HepG2 (cell line): Measurements from ENCODE around the gene GALK2. TPM values are rescaled to one million over a fixed set of nuclear protein-coding genes. Genes with fewer than 3 reads are reported as not detected.
A peak's percentile ranks its signal among the peaks of the same experiment; 100 is the strongest.

Source experiments
- HDAC6 ChIP-seq: fragments of 200-600 bp; sonication (generic); IDR thresholded peaks from 2 replicates; pipeline ENCODE4 v1.7.0; 2017; ENCODE audit warnings: mild to moderate bottlenecking, antibody characterized with exemption, low read length, low read depth
- MEF2D ChIP-seq: sonication (generic); formaldehyde crosslinking; IDR thresholded peaks from 2 replicates; pipeline ENCODE4 v1.5.1; 2020; ENCODE audit warnings: mild to moderate bottlenecking, missing genetic modification reagents
- MLLT10 ChIP-seq: sonication (generic); formaldehyde crosslinking; IDR thresholded peaks from 2 replicates; pipeline ENCODE4 v1.4.0; 2020; ENCODE audit warnings: missing genetic modification reagents
- MLX ChIP-seq: IDR thresholded peaks from 2 replicates; pipeline ENCODE4 v1.6.1; 2016
- TOE1 ChIP-seq: sonication (generic); formaldehyde crosslinking; IDR thresholded peaks from 2 replicates; pipeline ENCODE4 v1.4.0; 2020; ENCODE audit warnings: mild to moderate bottlenecking, missing genetic modification reagents
- ZBTB44 ChIP-seq: sonication (generic); formaldehyde crosslinking; IDR thresholded peaks from 2 replicates; pipeline ENCODE4 v1.4.0; 2020; ENCODE audit warnings: missing genetic modification reagents
- ZNF225 ChIP-seq: sonication (generic); formaldehyde crosslinking; IDR thresholded peaks from 2 replicates; pipeline ENCODE4 v1.4.0; 2020; ENCODE audit warnings: mild to moderate bottlenecking, missing genetic modification reagents
- ZNF234 ChIP-seq: sonication (generic); formaldehyde crosslinking; conservative IDR thresholded peaks from 2 replicates; pipeline ENCODE4 v1.5.1; 2020; ENCODE audit warnings: mild to moderate bottlenecking, missing genetic modification reagents
- ZNF263 ChIP-seq: sonication (generic); formaldehyde crosslinking; IDR thresholded peaks from 2 replicates; pipeline ENCODE4 v1.4.0; 2020; ENCODE audit warnings: missing genetic modification reagents
- ZNF280B ChIP-seq: sonication (generic); formaldehyde crosslinking; IDR thresholded peaks from 2 replicates; pipeline ENCODE4 v1.5.0; 2020; ENCODE audit warnings: missing genetic modification reagents, mild to moderate bottlenecking, borderline replicate concordance
- ZNF33A ChIP-seq: sonication (generic); formaldehyde crosslinking; IDR thresholded peaks from 2 replicates; pipeline ENCODE4 v1.5.1; 2020; ENCODE audit warnings: missing genetic modification reagents, mild to moderate bottlenecking, moderate library complexity, borderline replicate concordance
- ZNF564 ChIP-seq: sonication (generic); formaldehyde crosslinking; IDR thresholded peaks from 2 replicates; pipeline ENCODE4 v1.8.1; 2023; ENCODE audit warnings: mild to moderate bottlenecking, missing genetic modification reagents
- ZNF678 ChIP-seq: sonication (generic); formaldehyde crosslinking; IDR thresholded peaks from 2 replicates; pipeline ENCODE4 v1.4.0; 2020; ENCODE audit warnings: mild to moderate bottlenecking, missing genetic modification reagents
- polyA plus RNA-seq, 8 experiments: library from polyadenylated mRNA; depleted of rRNA in 3 of 8; stranded (reverse) in 7 of 8; unstranded in 1 of 8; fragments of >200 nt; fragmentation: Illumina TruSeq in 4 of 8; extraction: Trizol in 4 of 8; gene quantifications; 2 replicates each; pipeline versions ENCODE4 v1.2.1 to v1.2.3, GENCODE V29; 2011 to 2016; ENCODE audit warnings: low read depth in 4 of 8, missing spikeins in 1 of 8, mixed read lengths in 1 of 8; ENCODE audit not compliant: insufficient read depth in 1 of 8
- total RNA-seq, 5 experiments: library from RNA; depleted of rRNA; stranded (reverse); fragments of >200 nt; fragmentation: Illumina TruSeq; extraction: Trizol; gene quantifications; 2 replicates each; pipeline ENCODE4 v1.2.3, GENCODE V29; 2016; ENCODE audit warnings: low read depth in 1 of 5
- TF ChIP-seq, protein P1 (sequence below): sonication (generic); formaldehyde crosslinking; IDR thresholded peaks from 2 replicates; pipeline ENCODE4 v1.8.0; 2022; ENCODE audit warnings: missing genetic modification reagents, mild to moderate bottlenecking, borderline replicate concordance
- TF ChIP-seq, protein P2 (sequence below): sonication (generic); formaldehyde crosslinking; IDR thresholded peaks from 2 replicates; pipeline ENCODE4 v1.5.1; 2020; ENCODE audit warnings: mild to moderate bottlenecking, missing genetic modification reagents, borderline replicate concordance
- TF ChIP-seq, protein P3 (sequence below): sonication (generic); formaldehyde crosslinking; IDR thresholded peaks from 2 replicates; pipeline ENCODE4 v1.4.0; 2020; ENCODE audit warnings: mild to moderate bottlenecking, missing genetic modification reagents, borderline replicate concordance
- TF ChIP-seq, protein P4 (sequence below): sonication (generic); formaldehyde crosslinking; IDR thresholded peaks from 2 replicates; pipeline ENCODE4 v1.9.0; 2021; ENCODE audit warnings: missing genetic modification reagents, mild to moderate bottlenecking, borderline replicate concordance

Gene GALK2
- total and polyA plus RNA-seq, 2 of the 13 experiments (the other 11 are each of a cell fraction or from before 2014, with no cell fraction given) = 17.6 to 32.8 TPM

DNA sequence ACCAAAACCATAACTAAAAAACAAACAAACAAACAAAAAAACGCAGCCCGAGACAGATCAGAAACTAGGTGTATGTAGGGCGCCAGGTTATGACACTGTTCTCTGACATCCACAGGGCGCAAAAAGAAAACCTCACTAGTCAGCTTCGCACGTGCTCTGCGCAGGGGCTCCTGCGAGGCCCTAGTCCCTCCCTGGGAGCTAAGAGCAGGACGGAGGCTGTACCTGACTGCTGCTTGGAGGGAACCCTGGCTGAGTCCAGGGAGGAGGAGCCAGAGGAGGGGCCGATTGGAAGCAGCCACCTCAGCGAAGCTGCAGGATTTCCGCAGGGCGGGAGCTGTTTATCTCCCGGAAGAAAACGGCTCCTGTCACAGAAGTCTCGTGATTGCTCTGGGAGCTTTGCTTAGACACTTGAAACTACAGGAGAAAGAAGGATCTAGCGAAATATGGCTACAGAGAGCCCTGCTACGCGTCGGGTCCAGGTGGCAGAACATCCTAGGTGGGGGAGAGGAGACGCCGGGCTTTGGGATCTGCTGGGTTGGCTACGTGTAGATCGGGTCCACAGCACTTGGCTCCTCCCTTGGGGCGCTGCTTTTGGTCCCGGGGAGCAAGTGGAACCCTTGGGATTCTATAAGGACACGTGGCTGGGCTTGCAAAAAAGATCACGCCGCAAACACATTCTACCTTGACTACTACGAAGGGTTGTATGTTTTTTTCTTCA is at the start of gene GALK2 (continued):
- TF ChIP-seq, protein P1, sequence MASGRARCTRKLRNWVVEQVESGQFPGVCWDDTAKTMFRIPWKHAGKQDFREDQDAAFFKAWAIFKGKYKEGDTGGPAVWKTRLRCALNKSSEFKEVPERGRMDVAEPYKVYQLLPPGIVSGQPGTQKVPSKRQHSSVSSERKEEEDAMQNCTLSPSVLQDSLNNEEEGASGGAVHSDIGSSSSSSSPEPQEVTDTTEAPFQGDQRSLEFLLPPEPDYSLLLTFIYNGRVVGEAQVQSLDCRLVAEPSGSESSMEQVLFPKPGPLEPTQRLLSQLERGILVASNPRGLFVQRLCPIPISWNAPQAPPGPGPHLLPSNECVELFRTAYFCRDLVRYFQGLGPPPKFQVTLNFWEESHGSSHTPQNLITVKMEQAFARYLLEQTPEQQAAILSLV (CRISPR knock-in tag) = peak; percentile 42; the same call in 1 of the 2 replicates
- peak; percentile 63; the same call in 1 of the 2 replicates for TF ChIP-seq ZNF263 (CRISPR knock-in tag)
- 0 out of 2 replicates have a peak, but pooled peaks have one; percentile 36 for TF ChIP-seq MEF2D
- TF ChIP-seq ZNF678 (CRISPR knock-in tag) = peak; percentile 77; the same call in 1 of the 2 replicates
- TF ChIP-seq ZNF33A (CRISPR knock-in tag) = no peak
- TF ChIP-seq ZNF280B (CRISPR knock-in tag) = peak; percentile 96
- no peak for TF ChIP-seq HDAC6
- TF ChIP-seq TOE1 (CRISPR knock-in tag) = no peak
- TF ChIP-seq ZNF564 (CRISPR knock-in tag) = no peak
- TF ChIP-seq, protein P2, sequence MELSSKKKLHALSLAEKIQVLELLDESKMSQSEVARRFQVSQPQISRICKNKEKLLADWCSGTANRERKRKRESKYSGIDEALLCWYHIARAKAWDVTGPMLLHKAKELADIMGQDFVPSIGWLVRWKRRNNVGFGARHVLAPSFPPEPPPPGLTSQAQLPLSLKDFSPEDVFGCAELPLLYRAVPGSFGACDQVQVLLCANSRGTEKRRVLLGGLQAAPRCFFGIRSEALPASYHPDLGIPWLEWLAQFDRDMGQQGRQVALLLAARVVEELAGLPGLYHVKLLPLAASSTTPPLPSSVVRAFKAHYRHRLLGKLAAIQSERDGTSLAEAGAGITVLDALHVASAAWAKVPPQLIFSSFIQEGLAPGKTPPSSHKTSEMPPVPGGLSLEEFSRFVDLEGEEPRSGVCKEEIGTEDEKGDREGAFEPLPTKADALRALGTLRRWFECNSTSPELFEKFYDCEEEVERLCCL (CRISPR knock-in tag) = peak; percentile 64; the same call in 1 of the 2 replicates
- no peak for TF ChIP-seq ZBTB44 (CRISPR knock-in tag)
- TF ChIP-seq, protein P3, sequence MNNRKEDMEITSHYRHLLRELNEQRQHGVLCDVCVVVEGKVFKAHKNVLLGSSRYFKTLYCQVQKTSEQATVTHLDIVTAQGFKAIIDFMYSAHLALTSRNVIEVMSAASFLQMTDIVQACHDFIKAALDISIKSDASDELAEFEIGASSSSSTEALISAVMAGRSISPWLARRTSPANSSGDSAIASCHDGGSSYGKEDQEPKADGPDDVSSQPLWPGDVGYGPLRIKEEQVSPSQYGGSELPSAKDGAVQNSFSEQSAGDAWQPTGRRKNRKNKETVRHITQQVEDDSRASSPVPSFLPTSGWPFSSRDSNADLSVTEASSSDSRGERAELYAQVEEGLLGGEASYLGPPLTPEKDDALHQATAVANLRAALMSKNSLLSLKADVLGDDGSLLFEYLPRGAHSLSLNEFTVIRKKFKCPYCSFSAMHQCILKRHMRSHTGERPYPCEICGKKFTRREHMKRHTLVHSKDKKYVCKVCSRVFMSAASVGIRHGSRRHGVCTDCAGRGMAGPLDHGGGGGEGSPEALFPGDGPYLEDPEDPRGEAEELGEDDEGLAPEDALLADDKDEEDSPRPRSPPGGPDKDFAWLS (CRISPR knock-in tag) = no peak
- TF ChIP-seq MLLT10 = no peak
- peak; percentile 21; the same call in 1 of the 2 replicates for TF ChIP-seq MLX (CRISPR knock-in tag)
- TF ChIP-seq, protein P4, sequence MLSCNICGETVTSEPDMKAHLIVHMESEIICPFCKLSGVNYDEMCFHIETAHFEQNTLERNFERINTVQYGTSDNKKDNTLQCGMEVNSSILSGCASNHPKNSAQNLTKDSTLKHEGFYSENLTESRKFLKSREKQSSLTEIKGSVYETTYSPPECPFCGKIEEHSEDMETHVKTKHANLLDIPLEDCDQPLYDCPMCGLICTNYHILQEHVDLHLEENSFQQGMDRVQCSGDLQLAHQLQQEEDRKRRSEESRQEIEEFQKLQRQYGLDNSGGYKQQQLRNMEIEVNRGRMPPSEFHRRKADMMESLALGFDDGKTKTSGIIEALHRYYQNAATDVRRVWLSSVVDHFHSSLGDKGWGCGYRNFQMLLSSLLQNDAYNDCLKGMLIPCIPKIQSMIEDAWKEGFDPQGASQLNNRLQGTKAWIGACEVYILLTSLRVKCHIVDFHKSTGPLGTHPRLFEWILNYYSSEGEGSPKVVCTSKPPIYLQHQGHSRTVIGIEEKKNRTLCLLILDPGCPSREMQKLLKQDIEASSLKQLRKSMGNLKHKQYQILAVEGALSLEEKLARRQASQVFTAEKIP (CRISPR knock-in tag) = no peak
- TF ChIP-seq ZNF225 (CRISPR knock-in tag) = peak; percentile 64; the same call in 1 of the 2 replicates
- TF ChIP-seq ZNF234 (CRISPR knock-in tag) = no peak
